ACC112 (cell line): ENCODE results near the gene AMZ1.
"Not testable (repeated sequence)": the region's sequence is repeated elsewhere in the genome, so short reads cannot be mapped to it uniquely, and the experiment has no call there.

Experiments used
- H2AFZ ChIP-seq: fragments of 200-600 bp; sonication (generic); one replicate; pipeline ENCODE4 v1.6.0; 2017; ENCODE audit warnings: antibody characterized with exemption, low read length; ENCODE audit not compliant: unreplicated experiment
- H3K27ac ChIP-seq: fragments of 200-600 bp; sonication (generic); 2 replicates; pipeline ENCODE4 v1.5.1; 2014; ENCODE audit warnings: low read depth, mild to moderate bottlenecking, antibody characterized with exemption, low read length, moderate library complexity
- H3K27me3 ChIP-seq: fragments of 200-600 bp; sonication (generic); 2 replicates; pipeline ENCODE4 v1.6.1; 2014; ENCODE audit warnings: mild to moderate bottlenecking, antibody characterized with exemption, low read length, moderate library complexity, mixed read lengths; ENCODE audit not compliant: insufficient read depth
- H3K36me3 ChIP-seq: fragments of 200-600 bp; sonication (generic); 2 replicates; pipeline ENCODE4 v1.6.1; 2016; ENCODE audit warnings: mild to moderate bottlenecking, antibody characterized with exemption, low read length, moderate library complexity, mixed read lengths; ENCODE audit not compliant: insufficient read depth
- H3K4me1 ChIP-seq: fragments of 200-600 bp; sonication (generic); one replicate; pipeline ENCODE4 v1.6.1; 2016; ENCODE audit warnings: low read length, mixed read lengths; ENCODE audit not compliant: insufficient read depth, unreplicated experiment, control insufficient read depth
- H3K4me3 ChIP-seq: fragments of 200-600 bp; sonication (generic); 2 replicates; pipeline ENCODE4 v1.5.1; 2014; ENCODE audit warnings: mild to moderate bottlenecking, low read depth, low read length
- H3K79me2 ChIP-seq: fragments of 200-600 bp; sonication (generic); one replicate; pipeline ENCODE4 v1.6.0; 2016; ENCODE audit warnings: low read length; ENCODE audit not compliant: control insufficient read depth, unreplicated experiment, insufficient read depth

The AMZ1 gene

GRCh38 chr7:2723138-2723850 is 35.3 kb downstream of the AMZ1 start:
- Histone ChIP-seq H3K27ac (no peak overlapping the region), H3K27me3 (no peaks in the 10 kb centered on the region), H3K4me1 (no peaks in the 10 kb centered on the region), H3K79me2 (no peaks in the 10 kb centered on the region), H3K4me3 (no peak overlapping the region), H3K36me3 (peaks cover 4% of the 10 kb centered on the region; the same call in 1 of the 2 replicates), H2AFZ (no peak overlapping the region)

- H3K27ac ChIP-seq, H3K4me1 ChIP-seq, H3K79me2 ChIP-seq, H3K4me3 ChIP-seq, H3K36me3 ChIP-seq, H3K27me3 ChIP-seq, H2AFZ ChIP-seq: not testable (repeated sequence)
Observed at GRCh38 chr7:2724036-2724435, 36.0 kb downstream of the AMZ1 start.

- Histone ChIP-seq H3K36me3 (peaks cover 4% of the 10 kb centered on the region; the same call in 1 of the 2 replicates), H3K27ac (no peak overlapping the region), H2AFZ (no peak overlapping the region), H3K27me3 (no peaks in the 10 kb centered on the region), H3K4me3 (no peak overlapping the region), H3K79me2 (no peaks in the 10 kb centered on the region), H3K4me1 (no peaks in the 10 kb centered on the region)
Observed at GRCh38 chr7:2724453-2725177, 36.6 kb downstream of the AMZ1 start.

DNA sequence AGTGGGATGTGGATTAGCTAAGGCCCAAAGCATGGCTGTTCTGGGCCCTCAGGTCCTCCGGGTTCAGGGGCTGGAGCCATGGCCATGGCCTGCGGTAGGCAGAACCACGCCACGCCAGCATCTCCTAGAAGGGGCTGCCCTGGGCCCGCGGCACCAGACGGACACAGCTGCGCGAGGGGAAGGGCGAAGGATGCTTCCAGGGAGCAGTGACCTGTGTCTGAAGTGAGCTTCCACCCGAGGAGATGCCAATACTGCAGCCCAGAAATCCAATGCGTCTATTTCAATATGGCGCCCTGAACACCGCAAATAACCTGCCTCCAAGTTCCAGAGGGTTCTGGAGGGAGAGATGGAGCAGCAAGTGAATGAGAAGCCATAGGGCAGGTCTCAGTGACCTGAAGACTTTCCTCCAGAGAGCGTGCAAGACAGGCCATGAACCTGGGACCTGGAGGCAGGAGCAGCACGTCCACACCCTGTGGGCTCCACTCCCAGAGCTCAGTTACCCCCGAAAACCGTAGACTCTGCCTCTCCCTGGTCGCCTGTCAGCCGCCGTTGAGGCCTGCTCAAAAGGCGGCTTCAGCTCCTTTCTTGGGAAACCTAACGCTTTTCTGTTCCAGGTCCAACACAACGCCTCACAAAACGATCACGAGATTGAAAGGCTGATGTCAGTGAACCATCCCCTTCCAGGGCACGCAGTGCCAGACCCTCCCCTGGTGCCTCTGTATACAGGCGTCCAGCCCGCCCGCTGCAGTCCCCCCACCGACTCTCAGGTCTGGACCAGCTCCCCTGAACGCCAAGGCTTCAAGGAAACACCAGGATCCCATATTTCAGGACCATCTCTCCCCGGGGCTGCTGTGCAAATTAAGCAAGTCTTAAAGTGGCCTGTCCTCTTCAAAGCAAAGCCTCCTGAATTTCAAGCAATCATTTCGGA is 37.4 kb downstream of the AMZ1 start:
- Histone ChIP-seq H3K79me2 (no peaks in the 10 kb centered on the region), H3K27me3 (no peaks in the 10 kb centered on the region), H3K36me3 (no peaks in the 10 kb centered on the region), H2AFZ (no peak overlapping the region), H3K27ac (no peak overlapping the region), H3K4me3 (no peak overlapping the region), H3K4me1 (no peaks in the 10 kb centered on the region)

DNA sequence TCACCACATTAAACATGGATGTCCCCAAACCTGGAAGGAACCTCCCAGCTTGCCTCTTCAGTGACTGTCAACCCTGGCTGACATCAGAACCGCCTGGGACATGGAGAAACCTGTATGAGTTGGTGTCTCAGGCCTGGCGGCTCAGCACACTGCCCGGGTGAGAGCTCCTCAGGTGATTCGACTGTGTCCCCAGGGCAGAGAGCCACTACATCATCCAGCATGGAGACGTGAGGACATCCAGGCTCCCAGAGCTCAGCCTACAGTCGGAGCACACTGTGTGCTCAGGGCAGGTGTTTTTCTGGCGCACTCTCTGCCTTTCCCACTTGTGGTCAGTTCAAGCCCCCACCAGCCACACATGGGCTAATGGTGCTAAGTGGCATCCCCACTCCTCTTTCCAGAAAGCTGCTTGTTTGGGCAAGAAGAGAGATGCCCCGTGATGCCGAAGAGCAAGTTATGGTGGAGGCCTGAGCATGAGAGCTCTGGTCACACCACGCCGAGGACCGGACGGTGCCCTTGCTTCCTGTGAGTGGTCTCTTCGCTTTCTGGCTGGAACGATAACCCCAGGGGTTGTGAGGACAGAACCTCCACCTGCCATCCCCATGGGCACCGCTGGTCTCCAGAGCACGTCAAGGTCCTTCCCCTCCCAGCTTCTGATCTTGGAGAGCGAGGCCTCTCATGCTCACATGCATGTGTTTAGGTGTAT is 38.5 kb downstream of the AMZ1 start:
- no peaks in the 10 kb centered on the region for H3K4me1 ChIP-seq
- no peak overlapping the region for H2AFZ ChIP-seq
- H3K4me3 ChIP-seq: no peak overlapping the region
- H3K79me2 ChIP-seq: no peaks in the 10 kb centered on the region
- no peak overlapping the region for H3K27ac ChIP-seq
- 0 out of 2 replicates have a peak, but pooled peaks cover 8% of the 10 kb centered on the region for H3K36me3 ChIP-seq
- no peaks in the 10 kb centered on the region for H3K27me3 ChIP-seq

DNA sequence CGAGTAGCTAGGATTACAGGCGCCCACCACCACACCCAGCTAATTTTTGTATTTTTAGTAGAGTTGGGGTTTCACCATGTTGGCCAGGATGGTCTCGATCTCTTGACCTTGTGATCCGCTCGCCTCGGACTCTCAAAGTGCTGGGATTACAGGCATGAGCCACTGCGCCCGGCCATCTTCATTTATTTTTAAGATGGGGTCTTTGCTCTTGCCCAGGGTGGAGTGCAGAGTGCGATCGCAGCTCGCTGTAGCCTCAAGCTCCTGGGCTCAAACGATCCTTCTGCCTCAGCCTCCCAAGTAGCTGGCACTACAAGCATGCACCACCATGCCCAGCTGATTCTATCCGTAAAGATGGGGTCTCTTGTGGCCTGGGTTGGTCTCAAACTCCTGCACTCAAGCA is 39.2 kb downstream of the AMZ1 start:
- not testable (repeated sequence) for H3K79me2 ChIP-seq, H3K27ac ChIP-seq, H3K4me1 ChIP-seq, H2AFZ ChIP-seq, H3K27me3 ChIP-seq, H3K36me3 ChIP-seq, H3K4me3 ChIP-seq

- Histone ChIP-seq H3K79me2 (no peaks in the 10 kb centered on the region), H3K36me3 (0 out of 2 replicates have a peak, but pooled peaks cover 10% of the 10 kb centered on the region), H3K27me3 (no peaks in the 10 kb centered on the region), H3K4me1 (no peaks in the 10 kb centered on the region), H2AFZ (no peak overlapping the region), H3K4me3 (no peak overlapping the region), H3K27ac (no peak overlapping the region)
Observed at GRCh38 chr7:2728316-2729030, 40.5 kb downstream of the AMZ1 start.

- H2AFZ ChIP-seq: no peak overlapping the region
- no peaks in the 10 kb centered on the region for H3K4me1 ChIP-seq
- 0 out of 2 replicates have a peak, but pooled peaks cover 10% of the 10 kb centered on the region for H3K36me3 ChIP-seq
- no peak overlapping the region for H3K4me3 ChIP-seq
- no peak overlapping the region for H3K27ac ChIP-seq
- H3K27me3 ChIP-seq: no peaks in the 10 kb centered on the region
- peaks cover 2% of the 10 kb centered on the region for H3K79me2 ChIP-seq
Observed at GRCh38 chr7:2729031-2729892, 41.3 kb downstream of the AMZ1 start.
